HepG2 (cell line): ENCODE results near the gene UBL5. TPM values are rescaled to one million over a fixed set of nuclear protein-coding genes. Genes with fewer than 3 reads are reported as not detected.

Source experiments
- CENPX ChIP-seq: sonication (generic); formaldehyde crosslinking; IDR thresholded peaks from 2 replicates; pipeline ENCODE4 v1.9.0; 2021; ENCODE audit warnings: mild to moderate bottlenecking, missing genetic modification reagents, moderate library complexity
- CREM ChIP-seq, 2 experiments: sonication (generic) in 1 of 2; formaldehyde crosslinking in 1 of 2; IDR thresholded peaks; 2 replicates each; pipeline versions ENCODE4 v1.4.0 to v1.6.1; 2016 to 2020; ENCODE audit warnings: antibody characterized with exemption in 1 of 2, mild to moderate bottlenecking in 1 of 2, missing genetic modification reagents in 1 of 2
- HDAC6 ChIP-seq: fragments of 200-600 bp; sonication (generic); IDR thresholded peaks from 2 replicates; pipeline ENCODE4 v1.7.0; 2017; ENCODE audit warnings: mild to moderate bottlenecking, antibody characterized with exemption, low read length, low read depth
- HOXA7 ChIP-seq: sonication (generic); formaldehyde crosslinking; IDR thresholded peaks from 2 replicates; pipeline ENCODE4 v1.8.1; 2022; ENCODE audit warnings: mild to moderate bottlenecking, missing genetic modification reagents, moderate library complexity
- NFKBIZ ChIP-seq: IDR thresholded peaks from 2 replicates; pipeline ENCODE4 v1.6.1; 2018; ENCODE audit warnings: missing genetic modification reagents, missing compliant biosample characterization
- PHF5A ChIP-seq: IDR thresholded peaks from one replicate; pipeline ENCODE4 v1.6.1; 2018; ENCODE audit warnings: low read depth, missing genetic modification reagents; ENCODE audit not compliant: unreplicated experiment
- PITX1 ChIP-seq: sonication (generic); formaldehyde crosslinking; IDR thresholded peaks from 2 replicates; pipeline ENCODE4 v1.5.1; 2020; ENCODE audit warnings: mild to moderate bottlenecking, missing genetic modification reagents
- SPEN ChIP-seq: sonication (generic); formaldehyde crosslinking; IDR thresholded peaks from 2 replicates; pipeline ENCODE4 v1.5.1; 2020; ENCODE audit warnings: low read depth, mild to moderate bottlenecking, missing genetic modification reagents
- ZEB1 ChIP-seq: IDR thresholded peaks from 2 replicates; pipeline ENCODE4 v1.6.1; 2012; ENCODE audit warnings: mild to moderate bottlenecking, low read depth, inconsistent platforms; ENCODE audit not compliant: insufficient replicate concordance
- ZNF256 ChIP-seq: sonication (generic); formaldehyde crosslinking; conservative IDR thresholded peaks from 2 replicates; pipeline ENCODE4 v1.4.0; 2020; ENCODE audit warnings: missing genetic modification reagents
- ZNF570 ChIP-seq: sonication (generic); formaldehyde crosslinking; IDR thresholded peaks from 2 replicates; pipeline ENCODE4 v1.4.0; 2020; ENCODE audit warnings: mild to moderate bottlenecking, missing genetic modification reagents, borderline replicate concordance
- ZNF660 ChIP-seq: sonication (generic); formaldehyde crosslinking; IDR thresholded peaks from 2 replicates; pipeline ENCODE4 v1.5.1; 2020; ENCODE audit warnings: mild to moderate bottlenecking, low read depth, missing genetic modification reagents, borderline replicate concordance
- ZNF709 ChIP-seq: sonication (generic); formaldehyde crosslinking; IDR thresholded peaks from 2 replicates; pipeline ENCODE4 v1.5.0; 2020; ENCODE audit warnings: mild to moderate bottlenecking, missing genetic modification reagents
- ZNF777 ChIP-seq: sonication (generic); formaldehyde crosslinking; IDR thresholded peaks from 2 replicates; pipeline ENCODE4 v1.4.0; 2020; ENCODE audit warnings: missing genetic modification reagents
- polyA plus RNA-seq, 8 experiments: library from polyadenylated mRNA; depleted of rRNA in 3 of 8; stranded (reverse) in 7 of 8; unstranded in 1 of 8; fragments of >200 nt; fragmentation: Illumina TruSeq in 4 of 8; extraction: Trizol in 4 of 8; gene quantifications; 2 replicates each; pipeline versions ENCODE4 v1.2.1 to v1.2.3, GENCODE V29; 2011 to 2016; ENCODE audit warnings: low read depth in 4 of 8, missing spikeins in 1 of 8, mixed read lengths in 1 of 8; ENCODE audit not compliant: insufficient read depth in 1 of 8
- total RNA-seq, 5 experiments: library from RNA; depleted of rRNA; stranded (reverse); fragments of >200 nt; fragmentation: Illumina TruSeq; extraction: Trizol; gene quantifications; 2 replicates each; pipeline ENCODE4 v1.2.3, GENCODE V29; 2016; ENCODE audit warnings: low read depth in 1 of 5
- TF ChIP-seq, protein P1 (sequence below): sonication (generic); formaldehyde crosslinking; IDR thresholded peaks from 2 replicates; pipeline ENCODE4 v1.5.1; 2020; ENCODE audit warnings: mild to moderate bottlenecking, missing genetic modification reagents
- TF ChIP-seq, protein P2 (sequence below): sonication (generic); formaldehyde crosslinking; IDR thresholded peaks from 2 replicates; pipeline ENCODE4 v1.8.1; 2023; ENCODE audit warnings: mild to moderate bottlenecking, moderate library complexity, missing genetic modification reagents
- TF ChIP-seq, protein P3 (sequence below): sonication (generic); formaldehyde crosslinking; IDR thresholded peaks from 2 replicates; pipeline ENCODE4 v1.5.1; 2020; ENCODE audit warnings: mild to moderate bottlenecking, missing genetic modification reagents, moderate library complexity
- TF ChIP-seq, protein P4 (sequence below): sonication (generic); formaldehyde crosslinking; IDR thresholded peaks from 2 replicates; pipeline ENCODE4 v1.5.0; 2020; ENCODE audit warnings: missing genetic modification reagents
- TF ChIP-seq, protein P5 (sequence below): IDR thresholded peaks from 2 replicates; pipeline ENCODE4 v1.6.1; 2016; ENCODE audit warnings: mild to moderate bottlenecking, missing biosample characterization, missing genetic modification reagents
- TF ChIP-seq, protein P6 (sequence below): sonication (generic); formaldehyde crosslinking; IDR thresholded peaks from 2 replicates; pipeline ENCODE4 v1.5.0; 2020; ENCODE audit warnings: missing genetic modification reagents

Gene UBL5
- total and polyA plus RNA-seq, 2 of the 13 experiments (the other 11 are each of a cell fraction or from before 2014, with no cell fraction given), result 373 to 487 TPM

DNA sequence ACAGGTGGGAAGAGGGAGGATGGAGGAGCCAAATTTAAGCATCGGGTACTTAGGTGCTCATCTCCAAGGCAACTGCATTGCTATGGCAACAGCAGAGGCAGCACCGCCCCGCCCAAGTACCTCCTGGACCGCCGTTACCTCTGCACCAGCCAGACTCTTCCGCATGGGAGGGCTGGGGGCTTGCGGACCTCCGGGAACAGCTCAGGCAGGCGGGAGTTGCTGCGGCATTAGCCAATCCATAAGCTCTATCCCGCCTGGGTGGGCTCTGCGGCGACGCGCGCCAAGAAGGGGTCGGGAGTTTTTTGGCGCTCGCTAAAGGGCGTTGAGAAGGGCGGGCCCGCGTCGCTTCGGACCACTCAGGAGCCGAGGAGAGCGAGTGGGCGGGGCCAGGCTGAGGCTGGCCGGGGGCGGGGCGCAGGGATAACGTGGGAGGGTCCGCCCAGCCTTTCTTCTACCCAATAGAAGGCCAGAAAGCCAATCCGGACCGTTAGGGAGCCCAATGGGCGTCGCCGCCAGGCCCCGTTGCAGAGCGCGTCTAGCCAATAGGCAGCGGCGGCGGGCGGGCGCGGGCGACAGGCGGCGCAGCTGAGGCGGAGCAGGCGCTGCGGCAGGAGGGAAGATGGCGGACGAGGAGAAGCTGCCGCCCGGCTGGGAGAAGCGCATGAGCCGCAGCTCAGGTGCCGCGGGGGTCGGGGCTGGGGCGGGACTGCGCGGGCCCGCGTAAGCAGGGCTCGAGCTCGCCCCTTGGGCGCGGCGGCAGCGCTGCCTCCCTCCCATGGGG lies 7.2 kb downstream of the UBL5 start, which contains the start of gene PIN1 (continued):
- TF ChIP-seq HDAC6 (no peak), ZNF256 (CRISPR knock-in tag) (no peak), ZNF570 (CRISPR knock-in tag) (no peak), ZNF777 (no peak), PITX1 (CRISPR knock-in tag) (no peak), SPEN (CRISPR knock-in tag) (no peak; the same call in 1 of the 2 replicates), CREM (IDR thresholded peaks at IDR 0.05) (no peak; the same call in 1 of the 2 replicates), CREM (CRISPR knock-in tag; IDR thresholded peaks at IDR 0.05) (no peak), NFKBIZ (CRISPR knock-in tag) (no peak), HOXA7 (CRISPR knock-in tag) (no peak), PHF5A (CRISPR knock-in tag) (no peak), ZNF709 (0 out of 2 replicates have a peak, but pooled peaks have one; percentile 2), ZEB1 (no peak), ZNF660 (no peak), CENPX (CRISPR knock-in tag) (no peak)
- TF ChIP-seq, protein P1, sequence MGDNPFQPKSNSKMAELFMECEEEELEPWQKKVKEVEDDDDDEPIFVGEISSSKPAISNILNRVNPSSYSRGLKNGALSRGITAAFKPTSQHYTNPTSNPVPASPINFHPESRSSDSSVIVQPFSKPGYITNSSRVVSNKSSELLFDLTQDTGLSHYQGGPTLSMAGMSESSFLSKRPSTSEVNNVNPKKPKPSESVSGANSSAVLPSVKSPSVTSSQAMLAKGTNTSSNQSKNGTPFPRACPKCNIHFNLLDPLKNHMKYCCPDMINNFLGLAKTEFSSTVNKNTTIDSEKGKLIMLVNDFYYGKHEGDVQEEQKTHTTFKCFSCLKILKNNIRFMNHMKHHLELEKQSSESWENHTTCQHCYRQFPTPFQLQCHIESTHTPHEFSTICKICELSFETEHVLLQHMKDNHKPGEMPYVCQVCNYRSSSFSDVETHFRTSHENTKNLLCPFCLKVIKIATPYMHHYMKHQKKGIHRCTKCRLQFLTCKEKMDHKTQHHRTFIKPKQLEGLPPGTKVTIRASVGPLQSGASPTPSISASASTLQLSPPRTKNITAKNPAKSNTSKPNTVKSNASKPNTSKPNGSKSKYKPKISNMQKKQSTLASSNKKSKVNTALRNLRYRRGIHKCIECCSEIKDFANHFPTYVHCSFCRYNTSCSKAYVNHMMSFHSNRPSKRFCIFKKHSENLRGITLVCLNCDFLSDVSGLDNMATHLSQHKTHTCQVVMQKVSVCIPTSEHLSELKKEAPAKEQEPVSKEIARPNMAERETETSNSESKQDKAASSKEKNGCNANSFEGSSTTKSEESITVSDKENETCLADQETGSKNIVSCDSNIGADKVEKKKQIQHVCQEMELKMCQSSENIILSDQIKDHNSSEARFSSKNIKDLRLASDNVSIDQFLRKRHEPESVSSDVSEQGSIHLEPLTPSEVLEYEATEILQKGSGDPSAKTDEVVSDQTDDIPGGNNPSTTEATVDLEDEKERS, result no peak
- TF ChIP-seq, protein P2, sequence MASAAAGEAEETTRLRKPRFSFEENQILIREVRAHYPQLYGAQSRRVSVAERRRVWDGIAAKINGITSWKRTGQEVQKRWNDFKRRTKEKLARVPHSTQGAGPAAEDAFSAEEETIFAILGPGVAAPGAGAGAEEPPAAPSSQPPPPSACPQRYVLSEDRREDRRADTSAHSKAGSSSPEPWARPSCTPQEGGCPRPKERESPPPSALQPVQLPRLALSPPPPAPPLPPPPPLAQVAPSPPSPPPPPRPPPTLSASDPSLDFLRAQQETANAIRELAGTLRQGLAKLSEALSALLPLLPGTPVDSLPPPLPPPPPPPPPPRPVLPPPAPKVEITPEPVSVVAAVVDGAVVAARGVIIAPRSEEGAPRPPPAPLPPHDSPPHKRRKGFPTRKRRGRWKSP (CRISPR knock-in tag), result peak; percentile 87; the same call in 1 of the 2 replicates
- TF ChIP-seq, protein P3, sequence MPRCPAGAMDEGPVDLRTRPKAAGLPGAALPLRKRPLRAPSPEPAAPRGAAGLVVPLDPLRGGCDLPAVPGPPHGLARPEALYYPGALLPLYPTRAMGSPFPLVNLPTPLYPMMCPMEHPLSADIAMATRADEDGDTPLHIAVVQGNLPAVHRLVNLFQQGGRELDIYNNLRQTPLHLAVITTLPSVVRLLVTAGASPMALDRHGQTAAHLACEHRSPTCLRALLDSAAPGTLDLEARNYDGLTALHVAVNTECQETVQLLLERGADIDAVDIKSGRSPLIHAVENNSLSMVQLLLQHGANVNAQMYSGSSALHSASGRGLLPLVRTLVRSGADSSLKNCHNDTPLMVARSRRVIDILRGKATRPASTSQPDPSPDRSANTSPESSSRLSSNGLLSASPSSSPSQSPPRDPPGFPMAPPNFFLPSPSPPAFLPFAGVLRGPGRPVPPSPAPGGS (CRISPR knock-in tag), result no peak
- TF ChIP-seq, protein P4, sequence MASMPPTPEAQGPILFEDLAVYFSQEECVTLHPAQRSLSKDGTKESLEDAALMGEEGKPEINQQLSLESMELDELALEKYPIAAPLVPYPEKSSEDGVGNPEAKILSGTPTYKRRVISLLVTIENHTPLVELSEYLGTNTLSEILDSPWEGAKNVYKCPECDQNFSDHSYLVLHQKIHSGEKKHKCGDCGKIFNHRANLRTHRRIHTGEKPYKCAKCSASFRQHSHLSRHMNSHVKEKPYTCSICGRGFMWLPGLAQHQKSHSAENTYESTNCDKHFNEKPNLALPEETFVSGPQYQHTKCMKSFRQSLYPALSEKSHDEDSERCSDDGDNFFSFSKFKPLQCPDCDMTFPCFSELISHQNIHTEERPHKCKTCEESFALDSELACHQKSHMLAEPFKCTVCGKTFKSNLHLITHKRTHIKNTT (CRISPR knock-in tag), result no peak
- TF ChIP-seq, protein P5, sequence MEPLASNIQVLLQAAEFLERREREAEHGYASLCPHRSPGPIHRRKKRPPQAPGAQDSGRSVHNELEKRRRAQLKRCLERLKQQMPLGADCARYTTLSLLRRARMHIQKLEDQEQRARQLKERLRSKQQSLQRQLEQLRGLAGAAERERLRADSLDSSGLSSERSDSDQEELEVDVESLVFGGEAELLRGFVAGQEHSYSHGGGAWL (CRISPR knock-in tag), result peak; percentile 52; the same call in 1 of the 2 replicates
- TF ChIP-seq, protein P6, sequence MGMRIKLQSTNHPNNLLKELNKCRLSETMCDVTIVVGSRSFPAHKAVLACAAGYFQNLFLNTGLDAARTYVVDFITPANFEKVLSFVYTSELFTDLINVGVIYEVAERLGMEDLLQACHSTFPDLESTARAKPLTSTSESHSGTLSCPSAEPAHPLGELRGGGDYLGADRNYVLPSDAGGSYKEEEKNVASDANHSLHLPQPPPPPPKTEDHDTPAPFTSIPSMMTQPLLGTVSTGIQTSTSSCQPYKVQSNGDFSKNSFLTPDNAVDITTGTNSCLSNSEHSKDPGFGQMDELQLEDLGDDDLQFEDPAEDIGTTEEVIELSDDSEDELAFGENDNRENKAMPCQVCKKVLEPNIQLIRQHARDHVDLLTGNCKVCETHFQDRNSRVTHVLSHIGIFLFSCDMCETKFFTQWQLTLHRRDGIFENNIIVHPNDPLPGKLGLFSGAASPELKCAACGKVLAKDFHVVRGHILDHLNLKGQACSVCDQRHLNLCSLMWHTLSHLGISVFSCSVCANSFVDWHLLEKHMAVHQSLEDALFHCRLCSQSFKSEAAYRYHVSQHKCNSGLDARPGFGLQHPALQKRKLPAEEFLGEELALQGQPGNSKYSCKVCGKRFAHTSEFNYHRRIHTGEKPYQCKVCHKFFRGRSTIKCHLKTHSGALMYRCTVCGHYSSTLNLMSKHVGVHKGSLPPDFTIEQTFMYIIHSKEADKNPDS (CRISPR knock-in tag), result no peak
